ENCODE data around the gene CRADD.

CRADD gene

DNA sequence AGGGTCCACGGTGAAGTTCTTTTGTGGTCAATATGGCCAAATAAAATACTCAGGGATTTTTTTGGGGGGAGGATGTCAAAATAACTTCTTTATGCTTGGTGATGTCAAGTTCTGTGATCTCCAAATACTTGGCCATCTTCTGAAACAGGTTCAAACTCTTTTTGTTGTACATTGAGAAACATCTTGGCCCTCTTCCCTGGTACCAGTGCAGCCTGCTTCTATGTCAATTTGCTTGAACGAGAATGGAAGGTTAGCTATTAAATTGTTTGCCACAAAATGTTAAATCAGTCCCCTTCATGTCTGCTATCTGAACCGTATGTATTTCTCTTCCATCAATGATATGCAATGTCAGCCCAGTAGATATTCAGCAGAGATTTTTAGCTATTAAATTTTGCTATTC lies 6.1 kb upstream of the CRADD start:
- DNase-seq (ENCODE audit: low read depth) = no peak

GRCh38 chr12:93673084-93673483 lies 4.1 kb upstream of the CRADD start:
- DNase-seq (ENCODE audit: low read depth) = no peak

GRCh38 chr12:93674386-93674785 lies 2.8 kb upstream of the CRADD start:
- DNase-seq (ENCODE audit: low read depth) = no peak

GRCh38 chr12:93676408-93677194 lies 574 bp upstream of the CRADD start:
- DNase-seq (ENCODE audit: low read depth) = no peak

DNA sequence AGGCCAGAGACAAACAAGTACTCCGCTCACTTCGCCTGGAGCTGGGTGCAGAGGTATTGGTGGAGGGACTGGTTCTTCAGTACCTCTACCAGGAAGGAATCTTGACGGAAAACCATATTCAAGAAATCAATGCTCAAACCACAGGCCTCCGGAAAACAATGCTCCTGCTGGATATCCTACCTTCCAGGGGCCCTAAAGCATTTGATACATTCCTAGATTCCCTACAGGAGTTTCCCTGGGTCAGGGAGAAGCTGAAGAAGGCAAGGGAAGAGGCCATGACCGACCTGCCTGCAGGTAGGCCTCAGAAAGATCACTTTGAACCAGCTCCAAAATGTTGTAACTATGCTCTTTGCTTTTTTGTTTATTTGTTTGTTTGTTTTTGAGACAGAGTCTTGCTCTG lies 1.6 kb downstream of the CRADD start:
- DNase-seq (ENCODE audit: low read depth) = no peak

GRCh38 chr12:93679308-93679925 lies 2.2 kb downstream of the CRADD start:
- DNase-seq (ENCODE audit: low read depth) = no peak

DNA sequence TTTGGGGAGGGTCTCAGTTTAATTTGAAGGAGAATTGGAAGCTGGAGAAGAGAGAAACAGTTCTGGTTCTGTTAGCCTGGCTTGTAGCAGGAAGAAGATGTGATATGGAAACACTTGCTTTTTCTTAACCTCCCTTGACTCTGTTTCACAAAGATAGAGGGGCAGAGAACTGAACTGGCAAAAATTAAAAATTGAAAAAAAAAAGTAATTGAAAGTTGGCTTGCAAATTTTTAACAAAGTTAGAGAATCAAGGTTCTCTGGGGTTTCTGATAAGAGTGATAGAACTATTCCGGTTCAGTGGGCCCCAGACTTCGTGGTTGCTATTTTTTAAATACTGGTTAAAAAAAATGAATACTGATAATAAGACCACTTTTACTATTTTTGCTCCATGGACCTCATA lies 2.8 kb downstream of the CRADD start:
- no peak for DNase-seq (ENCODE audit: low read depth)

- no peak for DNase-seq (ENCODE audit: low read depth)
These were observed 5.7 kb downstream of the CRADD start for GRCh38 chr12:93682846-93683261.

DNA sequence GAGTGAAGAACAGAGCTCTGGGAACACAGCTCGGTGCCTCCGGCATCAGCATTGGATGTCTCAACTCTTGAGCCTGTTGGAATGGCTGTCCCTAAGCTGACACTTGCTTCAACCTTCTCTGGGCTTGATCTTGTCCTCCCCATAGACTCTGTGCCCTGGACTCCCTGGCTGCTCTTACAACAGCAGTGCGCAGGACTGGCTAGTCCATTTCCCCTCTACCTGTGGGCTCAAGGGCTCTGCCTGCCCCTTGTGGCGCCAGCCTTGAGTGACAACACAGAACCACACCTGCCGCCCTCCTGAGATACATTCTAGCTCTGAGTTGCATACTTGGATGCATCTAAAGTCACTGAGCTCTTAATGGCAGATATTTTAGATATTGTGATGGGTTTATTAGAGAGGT lies 6.2 kb downstream of the CRADD start:
- no peak for DNase-seq (ENCODE audit: low read depth)

DNA sequence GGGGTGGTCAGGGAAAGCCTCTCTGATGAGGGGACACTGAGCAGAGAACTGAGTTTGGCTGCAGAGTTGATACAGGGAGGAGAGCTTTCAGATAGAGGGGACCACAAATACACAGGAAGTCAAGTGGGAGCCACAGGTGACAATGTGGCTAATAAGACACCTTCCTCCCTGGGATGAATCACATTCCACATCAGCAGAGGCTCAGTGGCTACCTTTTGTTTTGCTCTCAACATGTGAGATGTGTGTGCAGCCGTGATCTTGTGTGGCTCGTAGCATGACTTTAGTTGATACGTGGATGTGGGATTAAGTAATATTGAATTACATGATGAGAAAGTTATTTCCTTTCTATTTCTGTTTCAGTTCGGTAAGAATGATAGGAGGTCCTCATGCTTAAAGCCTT lies 7.5 kb downstream of the CRADD start:
- no peak for DNase-seq (ENCODE audit: low read depth)

DNA sequence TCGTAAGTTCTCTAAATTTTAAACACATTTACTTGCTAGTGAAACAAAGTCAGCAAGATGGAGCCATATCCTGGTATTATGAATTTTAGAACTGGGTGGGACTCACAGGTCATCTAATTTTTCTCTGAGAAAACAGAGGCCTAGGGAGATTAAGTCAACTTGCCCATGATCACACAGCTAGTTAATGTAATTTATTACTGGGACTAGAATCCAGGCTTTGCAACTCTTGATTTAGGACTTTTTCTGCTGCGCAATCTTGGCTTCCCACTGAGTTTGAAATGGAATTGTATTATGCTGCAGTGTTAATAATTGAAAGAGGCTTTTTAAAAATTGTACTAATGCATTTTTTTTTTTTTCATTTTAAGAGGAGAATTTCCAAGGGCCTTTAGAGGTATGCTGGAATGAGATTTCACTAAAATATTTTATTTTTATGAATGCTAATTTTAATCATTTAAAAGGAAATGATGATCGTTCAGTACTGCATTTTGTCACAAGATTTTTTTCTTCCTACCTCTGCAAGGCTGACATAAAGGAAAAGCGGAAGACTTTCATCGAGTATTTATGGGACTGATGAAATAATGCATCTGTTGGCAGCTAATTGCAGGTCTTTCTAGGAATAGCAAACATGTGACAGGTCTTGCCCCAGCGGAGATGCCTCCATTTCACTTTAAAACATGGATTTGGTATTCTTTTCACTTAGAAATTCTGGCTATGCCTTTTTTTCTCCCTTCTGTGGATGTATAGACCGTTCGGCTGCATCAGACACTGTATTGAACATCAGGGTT lies 9.6 kb downstream of the CRADD start:
- no peak for DNase-seq (ENCODE audit: low read depth)

DNA sequence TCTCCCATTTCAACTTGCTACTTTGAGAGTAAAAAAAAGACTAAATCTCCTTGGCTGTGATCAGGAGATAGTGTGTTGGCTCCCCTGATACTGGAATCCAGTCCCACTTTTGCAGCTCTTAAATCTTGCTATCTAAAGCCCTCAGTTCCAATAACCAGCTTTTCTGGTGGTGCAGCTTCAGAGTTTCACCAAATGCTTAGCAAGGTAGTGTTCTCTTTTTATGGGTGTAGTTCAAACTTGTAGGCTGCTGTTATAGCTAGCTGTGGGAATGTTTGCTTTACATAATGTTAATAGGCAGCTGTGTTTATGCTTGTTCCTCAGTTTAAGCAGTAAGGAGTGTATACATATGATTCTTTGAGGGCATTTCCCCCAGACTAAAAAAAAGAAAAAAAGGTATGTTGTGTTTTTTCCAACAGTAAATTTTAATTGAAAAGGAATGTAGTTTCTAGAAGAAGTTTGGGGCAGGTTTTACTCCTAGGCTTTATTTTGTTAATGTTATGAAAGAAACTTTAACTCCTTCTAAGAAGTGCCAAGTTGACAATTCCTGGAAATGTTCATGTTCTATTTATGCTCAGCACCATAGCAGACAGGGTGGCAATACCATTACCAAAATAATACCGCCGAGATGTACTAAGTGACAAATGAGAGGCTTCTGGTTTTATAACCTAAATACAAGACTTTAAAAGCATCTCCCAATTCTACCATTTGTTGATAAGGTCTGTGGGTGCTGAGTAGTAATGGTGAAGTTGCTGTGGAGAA lies 12.1 kb downstream of the CRADD start:
- DNase-seq (ENCODE audit: low read depth) = no peak

DNA sequence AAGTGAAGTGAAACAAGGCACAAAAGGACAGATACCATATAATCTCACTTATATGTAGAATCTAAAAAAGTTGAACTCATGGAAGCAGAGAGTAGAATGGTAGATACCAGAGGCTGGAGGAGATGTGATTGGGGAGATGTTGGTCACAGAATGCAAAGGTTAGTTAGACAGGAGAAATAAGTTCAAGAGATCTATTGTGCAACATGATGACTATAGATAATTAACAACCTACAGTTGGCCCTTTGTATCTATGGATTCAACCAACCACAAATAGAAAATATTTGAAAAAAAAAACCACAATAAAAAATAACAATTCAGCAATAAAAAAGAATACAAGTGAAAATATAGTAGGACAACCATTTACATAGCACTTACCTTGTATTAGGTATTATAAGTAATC lies 19.3 kb downstream of the CRADD start:
- no peak for DNase-seq (ENCODE audit: low read depth)

DNA sequence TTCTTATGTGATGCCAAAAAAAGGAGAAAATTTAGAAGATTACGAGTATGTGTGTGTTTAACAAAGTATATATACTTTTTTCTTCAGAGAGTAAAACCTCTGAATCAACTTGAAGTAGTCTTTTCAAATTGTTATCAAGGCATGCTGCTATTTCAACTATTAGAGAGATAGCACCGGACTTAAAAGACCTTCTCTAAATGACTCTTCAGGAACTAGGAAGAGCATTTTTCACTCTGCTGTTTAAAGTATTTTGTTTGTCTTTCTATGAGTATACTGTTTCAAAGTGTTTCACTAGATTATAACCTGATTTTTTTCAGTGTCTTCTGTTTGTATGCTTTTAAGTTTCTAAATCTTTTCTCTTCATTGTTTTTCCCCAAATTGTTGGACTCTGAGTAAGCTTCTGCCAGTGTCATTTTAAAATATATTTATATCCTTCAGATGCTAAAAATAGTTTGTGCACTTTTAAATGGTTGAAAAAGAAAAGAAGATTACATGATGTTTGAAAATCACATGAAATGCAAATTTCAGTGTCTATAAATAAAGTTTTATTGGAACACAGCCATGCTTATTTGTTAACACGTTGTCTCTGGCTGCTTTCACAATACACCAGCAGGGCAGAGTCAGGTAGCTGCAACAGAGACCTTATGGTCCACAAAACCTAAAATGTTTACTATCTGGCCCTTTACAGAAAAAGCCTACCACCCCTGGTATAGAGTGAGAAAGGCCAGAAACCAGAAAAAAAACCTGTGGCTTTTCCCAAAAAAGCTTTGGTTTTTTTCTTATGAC lies 21.3 kb downstream of the CRADD start:
- DNase-seq (ENCODE audit: low read depth) = no peak

- DNase-seq (ENCODE audit: low read depth) = no peak
These were observed 22.3 kb downstream of the CRADD start for GRCh38 chr12:93699271-93700145.

- DNase-seq (ENCODE audit: low read depth) = no peak
These were observed 25.6 kb downstream of the CRADD start for GRCh38 chr12:93702707-93703315.

DNA sequence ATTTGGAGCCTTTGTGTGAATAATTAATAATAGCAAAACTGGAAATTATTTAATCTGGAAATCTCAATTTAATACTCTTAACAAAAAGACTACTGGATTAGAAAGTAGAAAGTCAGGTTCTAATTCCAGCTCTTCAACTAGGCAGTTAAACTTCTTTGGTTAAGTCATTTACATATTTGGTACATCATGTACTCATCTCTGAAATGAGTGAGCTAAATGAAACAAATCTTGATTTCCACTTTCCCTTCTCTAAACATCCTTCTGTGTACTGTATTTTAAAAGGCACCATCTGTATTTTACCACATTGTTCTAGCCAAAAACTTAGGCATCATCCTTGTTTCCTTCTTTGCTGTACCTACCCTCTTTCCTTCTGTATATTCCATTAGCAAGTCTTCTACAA lies 26.9 kb downstream of the CRADD start:
- no peak for DNase-seq (ENCODE audit: low read depth)

DNA sequence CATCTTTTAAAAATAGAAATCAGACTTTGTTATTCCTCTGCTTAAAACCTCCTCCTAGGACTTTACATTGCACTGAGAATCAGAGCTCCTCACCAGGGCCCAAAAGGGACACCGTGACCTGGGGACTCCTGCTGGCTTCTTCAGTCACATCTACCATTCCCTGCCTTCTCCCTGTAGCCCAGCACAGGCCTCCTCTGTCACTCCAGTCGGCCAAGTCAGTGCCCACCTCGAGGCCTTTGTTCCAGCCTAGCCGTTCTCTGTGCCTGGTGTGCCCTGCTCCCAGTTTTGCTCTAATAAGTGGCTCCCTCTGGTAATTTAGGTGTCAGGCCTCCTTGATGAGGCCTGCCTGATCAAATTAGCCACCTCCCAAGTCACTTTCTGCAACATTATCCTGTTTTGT lies 27.4 kb downstream of the CRADD start:
- DNase-seq (ENCODE audit: low read depth) = no peak

DNA sequence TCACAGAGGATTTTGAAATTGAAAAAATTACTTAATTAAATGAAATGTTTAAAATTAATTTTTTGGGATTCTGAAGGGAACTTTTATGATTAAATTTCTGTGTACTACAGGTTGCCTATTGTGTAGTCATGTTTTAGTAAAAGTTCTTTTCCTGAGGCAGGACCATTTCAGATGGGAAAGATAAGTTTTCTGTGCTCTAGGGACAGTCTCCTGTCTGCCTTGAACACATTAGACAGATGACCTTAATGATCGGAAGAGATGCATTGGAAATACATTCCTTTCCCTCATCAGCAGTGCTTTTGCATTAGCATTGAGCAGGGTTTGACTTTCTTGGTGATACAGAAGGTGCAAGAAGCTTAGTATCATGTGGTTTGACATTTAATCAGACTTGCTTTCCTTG lies 28.1 kb downstream of the CRADD start:
- DNase-seq (ENCODE audit: low read depth) = no peak

DNA sequence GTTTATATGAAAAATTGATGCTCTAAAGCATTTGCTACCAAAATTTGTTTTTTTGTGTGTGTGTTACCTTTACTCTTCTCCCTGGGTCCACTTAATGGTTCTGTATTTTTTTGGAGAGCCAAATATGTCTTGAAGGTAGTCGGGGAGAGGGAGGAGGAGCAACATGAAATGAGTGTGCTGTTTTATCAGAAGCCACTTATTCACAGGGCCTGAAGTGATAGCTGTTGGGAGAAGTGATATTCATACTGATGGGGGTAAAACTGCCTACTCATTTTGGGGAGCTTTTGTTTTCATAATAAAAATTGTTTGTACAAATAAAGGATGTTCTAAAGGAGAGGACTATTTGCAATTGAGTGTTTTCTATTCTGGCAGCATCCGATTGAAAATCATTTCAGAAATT lies 29.2 kb downstream of the CRADD start:
- no peak for DNase-seq (ENCODE audit: low read depth)

Data from activated T-cell treated with anti-CD3 and anti-CD28 coated beads for 48 hours (primary cell).